ENCODE results near the gene MTCL1.

GRCh38 chr18:8702668-8703067 is 2.7 kb upstream of the MTCL1 start:
- TF ChIP-seq, protein P1, sequence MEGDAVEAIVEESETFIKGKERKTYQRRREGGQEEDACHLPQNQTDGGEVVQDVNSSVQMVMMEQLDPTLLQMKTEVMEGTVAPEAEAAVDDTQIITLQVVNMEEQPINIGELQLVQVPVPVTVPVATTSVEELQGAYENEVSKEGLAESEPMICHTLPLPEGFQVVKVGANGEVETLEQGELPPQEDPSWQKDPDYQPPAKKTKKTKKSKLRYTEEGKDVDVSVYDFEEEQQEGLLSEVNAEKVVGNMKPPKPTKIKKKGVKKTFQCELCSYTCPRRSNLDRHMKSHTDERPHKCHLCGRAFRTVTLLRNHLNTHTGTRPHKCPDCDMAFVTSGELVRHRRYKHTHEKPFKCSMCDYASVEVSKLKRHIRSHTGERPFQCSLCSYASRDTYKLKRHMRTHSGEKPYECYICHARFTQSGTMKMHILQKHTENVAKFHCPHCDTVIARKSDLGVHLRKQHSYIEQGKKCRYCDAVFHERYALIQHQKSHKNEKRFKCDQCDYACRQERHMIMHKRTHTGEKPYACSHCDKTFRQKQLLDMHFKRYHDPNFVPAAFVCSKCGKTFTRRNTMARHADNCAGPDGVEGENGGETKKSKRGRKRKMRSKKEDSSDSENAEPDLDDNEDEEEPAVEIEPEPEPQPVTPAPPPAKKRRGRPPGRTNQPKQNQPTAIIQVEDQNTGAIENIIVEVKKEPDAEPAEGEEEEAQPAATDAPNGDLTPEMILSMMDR (IDR thresholded peaks at IDR 0.05) = no peak
- no peak for TF ChIP-seq POLR2A (IDR thresholded peaks at IDR 0.05)
